ENCODE measurements around the gene PTH1R. TPM values are rescaled to one million over a fixed set of nuclear protein-coding genes. Genes with fewer than 3 reads are reported as not detected.

PTH1R gene
- total RNA-seq, result not detected in 2 replicates

GRCh38 chr3:46877406-46878125 is at the start of gene PTH1R:
TSS of gene PTH1R (plus strand) at chr3:46877721. CDS start at chr3:46883560, 5,839 bp downstream.
- intact Hi-C loops (cut with micrococcal nuclease), result no loop called here

GRCh38 chr3:46829699-46830208 is 47.8 kb upstream of the PTH1R start:
- intact Hi-C loops (cut with micrococcal nuclease), result no loop called here

DNA sequence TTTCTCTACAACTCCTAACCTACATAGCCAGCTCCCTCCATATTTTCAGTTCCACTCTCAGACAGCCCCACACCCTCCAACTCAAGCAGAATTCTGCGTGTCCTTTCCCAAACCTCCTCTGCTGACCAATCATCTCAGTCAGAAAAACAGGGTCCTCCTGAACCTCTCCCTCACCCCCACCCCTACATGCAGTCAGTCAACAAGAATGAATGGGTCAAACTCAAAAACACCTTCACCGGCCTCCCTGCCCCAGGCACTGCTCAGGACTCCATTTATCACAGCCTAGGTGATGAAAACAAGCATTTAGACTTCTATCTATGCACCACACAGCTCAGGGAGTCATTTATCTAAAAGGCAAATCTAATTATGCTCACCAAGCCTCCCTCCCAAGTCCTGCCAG is 46.7 kb upstream of the PTH1R start:
- intact Hi-C loops (cut with micrococcal nuclease), result no loop called here

DNA sequence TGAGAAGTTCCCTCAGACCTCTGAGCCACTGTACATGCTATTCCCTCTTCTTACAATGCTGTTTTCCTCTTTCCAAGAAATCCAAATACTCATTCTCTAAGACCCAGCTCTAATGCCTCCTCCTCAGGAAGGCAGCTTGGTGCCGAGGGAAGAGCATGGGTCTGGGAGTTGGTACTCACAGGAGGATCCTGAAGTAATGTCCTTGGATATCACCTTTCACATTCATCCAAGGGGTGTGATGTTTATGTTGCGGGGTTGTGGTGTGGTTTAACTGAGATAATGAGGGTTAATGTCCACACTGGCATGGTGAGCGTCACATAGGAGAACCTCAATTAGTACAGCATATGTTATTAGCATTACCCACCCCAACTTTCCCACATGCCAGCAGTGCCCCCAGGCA is 46.2 kb upstream of the PTH1R start:
- intact Hi-C loops (cut with micrococcal nuclease), result no loop called here

- intact Hi-C loops (cut with micrococcal nuclease), result no loop called here
These were observed 45.7 kb upstream of the PTH1R start for GRCh38 chr3:46831841-46832240.

DNA sequence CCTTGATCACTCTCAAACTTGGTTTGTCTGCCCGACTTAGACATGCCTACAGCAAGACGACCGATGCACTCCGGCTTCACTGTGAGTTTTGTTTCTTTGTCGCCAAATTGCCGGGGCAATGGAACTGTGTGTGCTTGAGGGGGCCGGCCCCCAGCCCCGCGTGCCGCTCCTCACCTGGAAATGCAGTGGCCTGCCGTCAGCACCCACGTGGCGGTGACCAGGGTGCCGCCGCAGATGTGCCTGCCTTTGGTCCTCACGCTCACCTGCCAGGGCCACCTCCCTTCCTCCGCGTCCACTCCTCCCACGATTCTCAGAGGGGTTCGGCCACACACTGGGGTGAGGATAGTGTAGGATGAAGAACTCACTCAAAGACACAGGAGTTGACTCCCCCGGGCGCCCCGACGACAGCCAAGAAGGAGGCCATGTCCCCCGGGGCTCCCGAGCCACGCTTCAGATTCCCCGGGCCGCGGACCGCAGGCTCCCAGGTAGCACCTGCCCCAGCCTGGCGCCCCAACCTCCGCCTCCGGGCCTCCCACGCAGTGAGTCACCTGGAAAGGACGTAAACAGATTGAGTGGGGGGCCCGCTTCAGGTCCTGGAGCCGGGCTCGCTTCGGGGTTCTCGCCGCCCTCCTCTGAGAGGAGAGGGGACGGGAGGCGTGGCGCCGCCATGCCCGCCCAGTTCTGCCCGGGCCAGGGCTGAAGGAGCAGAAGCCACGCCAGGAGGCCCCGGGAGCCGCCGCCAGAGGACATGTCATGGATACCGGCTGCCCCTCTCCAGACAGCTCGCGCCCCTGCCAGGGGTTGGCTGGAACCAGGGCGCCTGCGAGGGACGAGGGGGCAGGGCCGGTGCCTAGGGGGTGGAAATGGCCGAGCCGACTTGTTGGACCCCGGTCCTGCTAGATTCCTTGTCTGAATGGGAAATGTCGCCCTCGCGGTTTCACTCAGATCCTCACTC is 43.9 kb upstream of the PTH1R start:
- intact Hi-C loops (cut with micrococcal nuclease), result no loop called here

GRCh38 chr3:46835054-46835453 is 42.5 kb upstream of the PTH1R start:
- intact Hi-C loops (cut with micrococcal nuclease), result no loop called here

GRCh38 chr3:46835491-46835890 is 42.0 kb upstream of the PTH1R start:
- intact Hi-C loops (cut with micrococcal nuclease), result no loop called here

- intact Hi-C loops (cut with micrococcal nuclease), result no loop called here
These were observed 39.2 kb upstream of the PTH1R start for GRCh38 chr3:46838301-46838700.

DNA sequence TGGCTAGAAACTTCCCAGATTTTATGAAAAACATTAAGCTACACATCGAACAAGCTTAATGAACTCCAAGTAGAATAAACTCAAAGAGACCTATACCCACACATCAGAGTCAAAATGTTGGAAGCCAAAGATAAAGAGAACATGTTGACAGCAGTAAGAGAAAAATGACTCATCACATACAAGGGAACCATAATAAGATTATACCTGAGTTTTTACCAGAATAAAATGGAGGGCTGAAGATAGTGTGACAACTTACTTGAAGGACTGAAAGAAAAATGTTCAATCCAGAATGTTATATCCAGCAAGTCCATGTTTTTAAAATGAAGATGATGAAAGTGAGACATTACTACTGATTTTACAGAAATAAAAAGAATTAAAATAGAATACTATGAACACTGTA is 37.0 kb upstream of the PTH1R start:
- intact Hi-C loops (cut with micrococcal nuclease), result no loop called here

GRCh38 chr3:46843508-46843907 is 34.0 kb upstream of the PTH1R start:
- intact Hi-C loops (cut with micrococcal nuclease), result no loop called here

GRCh38 chr3:46844397-46844796 is 33.1 kb upstream of the PTH1R start:
- intact Hi-C loops (cut with micrococcal nuclease), result no loop called here

DNA sequence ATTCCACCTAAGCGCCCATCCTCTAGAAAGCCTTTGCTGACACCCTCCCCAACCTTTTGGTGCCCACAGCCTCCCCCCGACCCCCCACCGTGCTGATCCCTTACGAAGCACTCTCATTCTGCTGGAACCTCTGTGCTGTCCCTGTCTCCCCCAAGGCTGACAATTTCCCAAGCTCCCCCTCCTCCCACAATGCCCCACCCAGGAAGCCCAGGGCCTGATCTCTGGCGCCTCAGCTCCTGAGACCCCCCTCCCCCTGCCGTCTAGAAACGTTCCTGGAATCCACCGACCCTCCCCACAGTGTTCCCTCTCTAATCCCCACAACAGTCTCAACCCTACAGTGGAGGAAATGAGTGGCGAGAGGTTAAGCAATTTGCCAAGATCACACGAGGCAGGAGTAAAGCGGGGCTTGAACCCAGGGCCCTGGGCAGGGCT is 32.6 kb upstream of the PTH1R start:
- intact Hi-C loops (cut with micrococcal nuclease), result loop anchor here (5.0 kb wide), 2 partner anchors 138 to 477 kb away; no protein-coding TSS in a partner anchor

DNA sequence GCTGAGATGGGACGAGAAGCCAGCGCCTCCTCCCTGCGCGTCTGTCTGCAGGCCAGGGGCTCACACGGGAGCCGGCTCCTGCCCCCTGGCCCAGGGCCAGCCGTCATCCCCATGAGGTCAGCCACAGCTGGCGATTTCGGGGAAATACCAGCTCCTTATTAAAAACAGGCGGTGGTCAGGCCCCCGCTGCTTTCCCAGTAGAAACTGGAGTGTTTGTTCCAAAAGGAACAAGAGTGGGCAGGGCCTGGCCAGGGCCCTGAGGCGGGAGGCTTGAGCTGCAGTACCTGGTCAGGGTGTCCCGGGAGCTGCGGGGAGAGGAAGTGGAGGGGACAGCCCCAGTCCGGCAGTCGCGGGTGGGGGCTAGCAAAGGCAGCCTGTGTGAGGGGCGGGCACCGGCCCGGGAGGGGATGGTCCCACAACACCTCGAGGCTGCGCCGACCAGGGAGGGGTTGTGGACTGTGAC is 32.1 kb upstream of the PTH1R start:
- intact Hi-C loops (cut with micrococcal nuclease), result loop anchor here (5.0 kb wide), 2 partner anchors 138 to 477 kb away; no protein-coding TSS in a partner anchor

DNA sequence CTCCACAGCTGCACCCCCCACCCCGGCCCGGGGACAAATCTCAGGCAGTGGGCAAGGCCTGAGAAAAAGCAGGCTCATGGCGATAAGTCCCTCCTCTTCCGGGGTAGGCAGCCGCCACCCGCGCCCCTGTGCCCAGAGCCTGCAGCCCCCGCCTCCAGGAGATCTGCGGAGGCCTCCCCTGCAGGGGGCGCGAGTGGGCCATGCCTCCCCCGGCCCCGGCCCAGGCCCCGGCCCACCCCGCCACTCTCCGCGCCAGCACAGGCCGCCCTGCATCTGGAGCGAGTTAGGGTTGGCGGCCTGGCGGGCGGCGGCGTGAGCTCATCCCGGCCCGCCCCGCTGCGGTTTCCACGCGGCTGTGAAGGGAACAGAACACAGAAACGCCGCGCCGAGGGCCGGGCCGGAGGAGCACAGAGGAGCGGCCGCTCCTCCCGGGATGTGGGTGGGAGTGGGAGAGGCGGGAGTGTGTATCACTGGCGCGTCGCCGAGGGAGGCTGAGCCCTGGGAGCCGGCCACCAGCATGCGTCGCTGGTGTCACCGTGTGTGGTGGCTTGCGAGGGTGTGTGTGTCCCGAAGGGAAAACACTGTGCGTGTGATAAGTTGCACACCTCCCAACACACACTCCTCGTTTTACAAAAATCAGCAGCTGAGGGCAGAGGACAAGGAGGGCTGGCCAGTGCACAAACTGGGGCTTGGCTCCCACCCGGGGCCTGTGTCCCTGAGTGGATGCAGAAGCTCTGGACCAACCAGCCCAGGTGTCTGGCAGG is 31.5 kb upstream of the PTH1R start:
- intact Hi-C loops (cut with micrococcal nuclease), result loop anchor here (5.0 kb wide), 2 partner anchors 139 to 476 kb away; no protein-coding TSS in a partner anchor

DNA sequence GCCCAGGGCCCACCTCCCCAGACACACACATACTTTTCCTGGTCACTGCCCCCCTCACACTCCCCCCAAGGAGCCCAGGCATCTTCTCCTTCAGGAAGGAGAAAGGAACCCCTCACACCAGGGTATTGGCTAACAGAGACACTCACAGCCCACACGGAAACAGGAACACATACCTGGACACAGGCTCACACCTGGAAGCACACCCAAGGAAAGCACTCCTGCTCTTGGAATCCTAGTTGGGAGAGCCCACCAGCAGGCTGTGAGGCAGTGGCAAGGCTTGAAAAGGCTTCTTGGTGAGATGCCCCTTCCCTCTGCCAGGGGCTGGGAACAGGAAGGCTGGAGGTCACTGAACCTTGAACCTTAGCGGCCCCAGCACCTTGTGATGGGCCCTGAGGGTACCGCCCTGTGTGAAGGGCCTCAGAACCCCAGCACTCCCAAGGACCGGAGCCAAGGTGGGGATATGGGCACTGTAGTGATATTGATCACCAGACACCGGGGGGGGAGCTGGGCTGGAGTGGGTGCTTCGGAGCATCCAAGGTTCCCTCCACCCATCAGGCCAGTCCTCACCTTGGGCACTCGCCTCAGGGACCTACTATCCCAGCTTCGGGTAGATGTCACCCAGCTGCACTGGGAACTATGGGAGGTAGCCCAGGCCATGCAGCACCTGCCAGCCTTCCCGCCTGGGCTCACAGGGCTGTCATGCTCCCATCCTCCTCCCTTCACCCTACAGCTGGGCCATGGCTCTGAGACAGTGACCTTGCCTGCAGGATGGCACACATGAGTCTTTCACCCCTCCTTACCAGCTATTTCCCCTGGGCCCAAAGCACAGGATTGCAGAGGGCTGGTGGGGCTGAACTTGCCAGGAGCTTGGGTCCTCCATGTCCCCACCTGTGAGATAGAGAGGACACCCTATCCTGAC is 30.6 kb upstream of the PTH1R start:
- intact Hi-C loops (cut with micrococcal nuclease), result loop anchor here (5.0 kb wide), 2 partner anchors 140 to 475 kb away; no protein-coding TSS in a partner anchor

GRCh38 chr3:46847744-46848143 is 29.8 kb upstream of the PTH1R start:
- intact Hi-C loops (cut with micrococcal nuclease), result loop anchor here (5.0 kb wide), 2 partner anchors 140 to 475 kb away; no protein-coding TSS in a partner anchor

- intact Hi-C loops (cut with micrococcal nuclease), result loop anchor here (5.0 kb wide), 2 partner anchors 141 to 474 kb away; no protein-coding TSS in a partner anchor
These were observed 29.1 kb upstream of the PTH1R start for GRCh38 chr3:46848271-46849044.
